CD4-positive, alpha-beta T cell treated with Interferon gamma for 1 hour (primary cell): ENCODE data around the gene OR5K3.
"Not testable (repeated sequence)": the region's sequence is repeated elsewhere in the genome, so short reads cannot be mapped to it uniquely, and the experiment has no call there.

ENCODE experiments used
- DNase-seq: peaks from one replicate; pipeline ENCODE4 v3.0.0-alpha.2; 2020

The OR5K3 gene, protein sequence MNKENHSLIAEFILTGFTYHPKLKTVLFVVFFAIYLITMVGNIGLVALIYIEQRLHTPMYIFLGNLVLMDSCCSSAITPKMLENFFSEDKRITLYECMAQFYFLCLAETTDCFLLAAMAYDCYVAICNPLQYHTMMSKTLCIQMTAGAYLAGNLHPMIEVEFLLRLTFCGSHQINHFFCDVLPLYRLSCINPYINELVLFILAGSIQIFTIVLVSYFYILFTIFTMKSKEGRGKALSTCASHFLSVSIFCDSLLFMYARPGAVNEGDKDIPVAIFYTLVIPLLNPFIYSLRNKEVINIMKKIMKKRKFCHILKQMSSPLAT

DNA sequence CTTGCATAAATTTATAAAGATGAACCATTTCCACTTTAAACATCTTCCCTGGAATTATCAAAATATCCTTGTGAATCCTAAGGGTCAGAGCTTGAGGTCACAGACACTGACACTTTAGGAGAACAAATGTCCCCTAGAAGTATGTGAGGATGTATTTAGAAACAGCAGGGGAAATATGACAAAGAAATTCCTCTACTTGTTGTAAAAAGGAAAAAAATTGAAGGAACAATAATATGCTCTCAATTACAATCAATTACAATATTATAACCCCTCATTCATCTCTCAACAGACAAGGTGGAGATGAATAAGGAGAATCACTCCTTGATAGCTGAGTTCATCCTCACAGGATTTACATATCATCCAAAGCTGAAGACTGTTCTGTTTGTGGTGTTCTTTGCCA is at the start of gene OR5K3:
Gene OR5K3 (plus strand): TSS at position 301 of the 400 bp plus-strand sequence. CDS start 0 bp downstream, at position 301.
- no peak for DNase-seq

DNA sequence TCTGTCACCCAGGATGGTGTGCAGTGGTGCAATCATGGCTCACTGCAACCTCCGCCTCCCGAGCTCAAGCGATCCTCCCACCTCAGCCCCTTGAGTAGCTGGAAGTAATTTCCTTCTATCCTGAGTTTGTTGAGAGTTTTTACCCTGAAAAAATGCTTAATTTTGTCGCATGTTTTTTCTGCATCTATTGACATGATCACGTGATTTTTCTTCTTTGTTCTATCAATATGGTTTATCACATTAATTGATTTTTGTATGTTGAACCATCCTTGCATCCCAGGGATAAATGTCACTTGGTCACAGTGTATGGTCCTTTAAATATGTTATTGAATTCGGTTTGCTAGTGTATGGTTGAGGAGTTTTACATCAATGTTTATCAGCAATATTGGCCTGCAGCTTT is 48.7 kb upstream of the OR5K3 start:
- no peak for DNase-seq

DNA sequence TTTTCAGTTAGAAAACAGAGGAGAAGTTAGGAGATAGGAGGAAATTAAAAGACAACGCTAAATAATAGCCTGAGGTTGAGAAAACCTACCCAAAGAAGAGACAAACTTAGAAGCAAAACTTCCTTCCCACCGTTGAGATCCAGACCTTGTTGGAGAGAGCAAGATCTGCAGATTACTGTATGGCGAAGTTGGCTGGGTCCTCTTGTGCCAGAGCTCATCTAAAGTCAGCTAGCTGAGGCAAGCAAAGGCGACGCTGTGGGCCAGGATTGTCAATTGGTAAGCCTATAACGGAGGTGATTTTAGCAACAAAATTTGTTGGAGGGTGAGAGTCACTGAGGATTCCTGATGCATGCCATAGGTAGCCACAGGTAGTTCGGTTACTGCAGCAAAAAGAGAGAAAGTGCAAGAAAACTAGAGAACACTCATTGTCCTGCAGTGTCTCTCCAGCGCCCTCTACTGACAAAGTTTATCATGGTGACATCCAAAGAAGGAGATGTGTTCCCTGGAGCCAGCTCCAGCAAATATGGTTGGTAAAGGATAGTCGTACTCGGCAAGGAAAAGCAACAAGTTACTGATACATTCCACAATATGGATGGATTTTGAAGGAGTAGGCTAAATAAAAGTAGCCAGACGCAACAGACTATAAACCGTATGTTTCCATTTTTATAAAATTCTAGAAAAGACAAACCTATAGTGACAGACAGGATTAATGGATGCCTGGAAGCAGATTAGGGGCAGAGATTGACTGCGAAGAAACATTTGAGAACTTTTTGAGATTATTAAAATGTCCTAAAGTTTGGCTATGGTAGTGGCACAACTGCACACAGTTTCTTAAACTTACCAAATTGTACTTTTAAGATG is 46.6 kb upstream of the OR5K3 start:
- no peak for DNase-seq

DNA sequence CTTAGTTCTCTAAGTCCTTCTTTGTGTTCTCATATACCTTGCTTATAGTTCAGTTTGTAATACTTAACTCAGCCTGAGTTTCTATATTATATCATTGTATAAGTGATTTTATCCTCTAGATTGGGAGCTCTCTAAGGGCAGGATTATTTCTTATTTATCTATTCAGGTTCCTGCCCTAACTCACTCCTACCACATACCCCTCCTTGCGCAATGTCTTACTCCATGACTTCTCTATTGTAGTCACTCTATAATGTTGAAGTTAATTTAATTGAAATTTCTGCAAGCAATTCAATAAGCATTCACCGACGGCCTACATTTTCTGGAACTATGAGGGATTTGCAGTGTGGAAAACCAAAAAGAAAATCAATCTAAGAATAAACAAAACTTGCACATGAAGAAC is 40.4 kb upstream of the OR5K3 start:
- DNase-seq: no peak

DNA sequence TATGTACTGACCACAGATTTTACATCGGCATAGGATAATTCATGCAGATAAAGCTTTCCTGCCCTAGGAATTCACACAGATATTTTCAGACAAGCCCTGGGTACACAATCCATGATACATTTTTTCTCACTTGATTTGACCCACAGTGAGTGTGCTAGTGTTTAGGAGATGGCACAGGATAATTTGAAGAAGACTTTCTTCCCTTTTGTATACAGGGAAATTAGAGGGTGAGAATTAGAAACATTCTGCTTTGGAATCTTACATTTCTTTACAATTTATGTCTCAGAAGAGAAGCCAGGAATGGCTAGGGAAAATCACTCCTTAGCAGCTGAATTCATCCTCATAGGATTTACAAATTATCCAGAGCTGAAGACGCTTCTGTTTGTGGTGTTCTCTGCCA is 36.9 kb upstream of the OR5K3 start, which contains the start of gene OR5K4:
Gene OR5K4 (plus strand): TSS at position 301 of the 400 bp plus-strand sequence. CDS start 0 bp downstream, at position 301.
- no peak for DNase-seq

DNA sequence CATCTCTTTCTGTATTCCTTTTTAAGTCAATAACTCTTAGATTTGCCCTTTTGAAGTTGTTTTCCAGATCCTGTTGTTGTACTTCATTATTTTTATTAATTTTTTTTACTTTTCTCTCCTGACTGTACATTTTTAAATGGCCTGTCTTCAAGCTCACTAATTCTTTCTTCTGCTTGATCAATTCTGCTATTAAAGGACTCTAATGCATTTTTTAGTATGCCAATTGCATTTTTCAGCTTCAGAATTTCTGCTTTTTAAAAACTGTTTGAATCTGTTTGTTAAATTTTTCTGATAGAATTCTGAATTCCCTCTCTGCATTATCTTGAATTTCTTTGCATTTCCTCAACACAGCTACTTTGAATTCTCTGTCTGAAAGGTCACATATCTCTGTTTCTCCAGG is 31.2 kb upstream of the OR5K3 start:
- DNase-seq: no peak

DNA sequence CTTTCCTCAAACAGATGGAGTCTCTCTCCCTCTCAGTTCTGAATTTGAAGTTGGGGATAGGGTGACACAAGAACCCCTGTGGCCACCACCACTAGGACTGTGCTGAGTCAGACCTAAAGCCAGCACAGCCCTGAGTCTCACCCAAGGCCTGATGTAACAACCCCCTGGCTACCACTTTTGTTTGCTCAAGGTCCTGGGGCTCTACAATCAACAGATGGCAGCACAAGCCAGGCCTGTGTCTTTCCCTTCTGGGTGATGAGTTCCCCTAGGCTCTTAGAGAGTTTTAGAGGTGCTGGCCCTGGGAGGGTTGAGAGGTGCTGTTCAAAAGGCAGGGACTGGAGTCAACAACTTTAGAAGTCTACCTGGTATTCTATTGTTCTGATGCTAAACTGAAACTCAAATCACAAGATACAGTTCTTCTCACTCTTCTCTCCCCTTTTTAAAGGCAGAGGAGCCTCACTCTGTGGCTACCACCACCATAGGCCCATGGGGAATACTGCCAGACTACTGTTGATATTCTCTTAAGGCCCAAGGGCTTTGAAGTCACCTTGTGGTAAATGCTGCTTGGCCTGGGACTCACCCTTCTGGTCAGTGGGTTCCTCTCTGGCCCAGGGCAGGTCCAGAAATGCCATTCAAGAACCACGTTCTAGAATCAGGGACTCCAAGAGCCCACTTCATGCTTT is 30.3 kb upstream of the OR5K3 start:
- DNase-seq: no peak

DNA sequence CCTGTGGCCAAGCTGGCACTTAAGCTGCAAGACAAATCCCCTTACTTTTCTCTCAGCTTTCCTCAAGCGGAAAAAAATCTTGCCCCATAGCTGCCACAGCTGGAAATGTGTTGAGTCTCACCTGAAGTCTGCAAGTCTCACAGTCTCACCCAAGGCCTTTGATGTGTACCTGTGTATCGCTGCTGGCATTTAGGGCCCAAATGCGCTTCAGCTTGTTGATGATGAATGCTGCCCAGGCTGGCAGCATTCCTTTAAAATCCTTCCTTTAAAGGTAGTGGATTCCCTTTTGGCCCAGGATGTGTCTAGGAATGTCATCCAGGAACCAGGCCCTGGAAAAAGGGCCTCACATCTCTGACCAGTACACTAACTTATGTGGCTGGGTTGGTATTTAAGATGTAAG is 29.8 kb upstream of the OR5K3 start:
- DNase-seq: no peak

DNA sequence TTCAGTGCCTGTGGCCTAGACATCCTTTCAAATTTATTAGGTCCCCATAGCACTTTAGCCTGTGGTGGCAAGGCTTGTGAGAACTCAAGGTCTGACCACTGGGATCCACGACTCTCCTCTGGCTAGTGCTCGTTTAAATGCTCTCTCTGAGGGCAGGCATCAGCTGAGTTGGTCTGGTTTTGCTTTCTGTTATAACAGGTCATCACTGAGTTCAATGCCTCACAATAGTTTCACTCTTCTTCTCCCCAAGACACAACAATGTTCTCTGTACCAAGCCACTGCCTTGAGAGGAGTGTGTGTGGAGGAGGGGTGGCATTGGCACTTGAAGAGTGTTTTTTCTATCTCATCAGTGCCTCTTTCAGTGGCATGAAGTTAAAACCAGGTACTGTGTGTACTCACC is 29.2 kb upstream of the OR5K3 start:
- DNase-seq: no peak

DNA sequence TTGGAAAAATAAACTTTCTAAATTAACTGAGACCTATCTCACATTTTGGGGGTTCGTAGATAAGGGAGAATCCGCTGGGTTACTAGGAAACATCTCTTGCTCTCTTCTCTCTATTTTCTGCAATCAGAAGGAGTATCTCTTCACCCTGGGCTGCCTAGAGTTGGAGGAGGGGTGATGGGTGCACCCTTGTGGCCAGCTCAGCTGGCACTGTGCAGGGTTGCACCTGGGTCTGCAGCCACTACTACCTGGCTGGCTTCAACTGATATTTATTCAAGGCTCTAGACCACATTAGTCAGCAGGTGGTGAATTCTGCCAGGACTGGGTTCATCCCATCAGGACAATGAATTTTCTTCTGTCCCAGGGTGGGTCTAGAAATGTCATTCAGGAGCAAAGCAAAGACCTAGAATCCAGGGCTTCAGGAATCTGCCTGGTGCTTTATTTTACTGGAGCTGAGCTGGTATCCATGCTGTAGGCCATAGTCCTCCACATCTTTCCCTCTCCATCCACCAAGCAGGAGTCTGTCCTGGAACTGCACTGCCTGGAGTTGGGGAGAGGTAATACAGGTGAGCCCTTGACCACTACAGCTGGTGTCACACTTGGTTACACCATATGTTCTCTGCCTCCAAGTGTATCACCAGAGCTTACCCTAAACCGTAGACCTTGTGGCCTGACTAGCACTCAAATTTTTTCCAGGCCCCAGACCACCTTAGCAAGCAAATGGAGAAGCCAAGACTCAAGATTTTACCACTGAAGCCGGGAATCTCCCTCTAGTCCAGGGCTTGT is 22.8 kb upstream of the OR5K3 start:
- no peak for DNase-seq

DNA sequence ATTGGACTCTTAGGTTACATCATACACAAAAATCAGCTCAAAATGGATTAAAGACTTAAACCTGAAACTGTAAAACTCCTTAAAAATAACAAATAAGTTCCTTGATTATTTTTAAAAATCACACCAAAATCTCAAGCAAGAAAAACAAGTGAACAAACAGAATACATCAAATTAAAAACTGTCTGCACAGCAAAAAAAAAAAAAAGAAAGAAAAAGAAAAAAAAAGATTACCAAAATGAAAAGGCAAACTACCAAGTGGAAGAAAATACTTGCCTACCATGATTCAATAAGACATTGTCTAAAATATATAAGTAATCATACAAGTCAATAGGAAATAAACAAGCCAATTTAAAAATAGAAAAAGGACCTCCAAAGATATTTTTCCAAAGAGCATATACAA is 19.3 kb upstream of the OR5K3 start:
- DNase-seq: no peak

DNA sequence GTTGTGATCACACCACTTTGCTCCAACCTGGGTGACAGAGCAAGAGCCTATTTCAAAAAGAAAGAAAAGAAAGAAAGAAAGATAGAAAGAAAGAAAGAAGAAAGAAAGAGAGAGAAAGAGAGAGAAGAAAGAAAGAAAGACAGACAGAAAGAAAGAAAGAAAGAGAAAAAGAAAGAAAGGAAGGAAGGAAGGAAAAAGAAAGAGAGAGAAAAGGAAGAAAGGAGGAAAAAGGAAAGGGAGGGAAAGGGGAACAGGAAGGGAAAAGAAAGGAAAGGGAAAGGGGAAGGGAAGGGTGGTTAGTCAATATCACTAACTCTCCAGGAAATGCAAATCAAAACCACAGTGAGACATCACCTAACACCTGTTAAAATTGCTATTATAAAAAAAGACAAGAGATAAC is 18.6 kb upstream of the OR5K3 start:
- DNase-seq: no peak

DNA sequence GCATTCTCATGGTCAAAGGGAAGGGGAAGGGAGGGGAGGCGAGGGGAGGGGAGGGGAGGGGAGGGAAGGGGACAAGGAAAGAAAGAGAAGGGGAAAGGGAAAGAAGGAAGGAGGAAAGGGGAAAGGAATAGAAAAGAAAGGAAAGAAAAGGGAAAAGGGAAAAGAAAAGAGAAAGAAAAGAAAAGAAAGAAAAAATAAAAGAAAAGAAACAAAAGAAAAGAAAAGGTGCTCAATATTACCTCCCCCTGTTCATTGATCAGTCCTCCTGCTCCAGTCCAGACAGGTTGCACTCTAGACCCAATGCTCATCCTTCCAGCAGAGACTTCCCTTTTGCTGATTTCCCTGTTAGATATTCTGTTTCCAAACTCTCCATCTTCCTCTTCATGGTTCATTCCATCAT is 18.0 kb upstream of the OR5K3 start:
- no peak for DNase-seq

DNA sequence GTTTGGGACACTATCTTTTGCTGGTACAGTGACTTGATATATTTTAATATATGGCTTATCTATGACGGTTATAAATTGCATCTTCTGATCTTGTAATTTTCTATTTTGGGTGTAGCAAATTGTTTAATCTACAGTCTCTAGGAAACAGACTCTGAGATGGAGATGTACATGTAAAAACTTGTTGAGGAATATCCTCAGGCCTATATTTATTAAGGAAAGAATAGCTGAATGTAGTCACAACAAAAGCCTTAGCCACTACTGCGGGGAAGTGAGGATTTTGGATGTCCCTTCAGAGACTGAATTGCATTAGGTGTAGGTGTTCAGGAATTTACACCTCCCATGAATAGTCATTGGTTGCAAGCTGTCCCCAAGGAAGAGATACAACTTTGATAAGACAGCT is 13.8 kb upstream of the OR5K3 start:
- no peak for DNase-seq

DNA sequence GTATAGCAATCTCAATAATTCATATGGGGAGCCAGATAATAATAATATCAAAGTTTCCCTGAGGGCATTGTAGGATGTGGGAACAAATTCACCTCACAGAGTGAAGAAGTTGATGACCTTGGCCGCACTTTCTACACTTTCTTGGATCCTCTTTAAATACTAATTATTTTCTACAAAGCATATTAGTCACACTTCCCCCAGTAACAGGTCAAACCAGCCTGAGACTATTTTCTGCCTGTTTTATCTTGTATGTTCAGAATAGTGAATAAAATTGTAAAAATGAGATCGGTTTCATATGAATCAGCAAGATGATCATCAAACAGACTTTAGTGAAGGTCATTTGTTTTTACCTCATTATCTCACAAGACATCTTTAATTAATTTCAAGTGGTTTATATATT is 2.3 kb upstream of the OR5K3 start:
- DNase-seq: no peak

DNA sequence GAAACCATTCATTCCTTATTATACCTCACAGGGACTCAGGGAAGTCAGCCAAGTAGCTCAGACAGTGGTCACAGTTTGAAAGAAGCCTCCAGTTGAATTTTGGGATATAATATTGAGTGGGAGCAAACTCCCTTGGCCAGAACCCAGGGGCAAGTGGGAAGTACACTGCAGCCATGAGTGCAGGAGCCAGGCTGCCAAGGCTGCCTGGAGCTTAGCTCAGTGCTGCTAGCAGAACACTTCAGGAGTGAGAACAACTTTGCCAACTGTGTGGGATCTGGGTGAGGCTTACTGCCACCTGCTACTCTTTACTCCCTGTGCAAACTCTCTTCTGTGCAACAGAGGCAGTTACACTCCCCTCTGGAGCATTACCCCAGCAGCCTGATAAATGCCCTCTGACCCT is 4.6 kb downstream of the OR5K3 start:
- no peak for DNase-seq

DNA sequence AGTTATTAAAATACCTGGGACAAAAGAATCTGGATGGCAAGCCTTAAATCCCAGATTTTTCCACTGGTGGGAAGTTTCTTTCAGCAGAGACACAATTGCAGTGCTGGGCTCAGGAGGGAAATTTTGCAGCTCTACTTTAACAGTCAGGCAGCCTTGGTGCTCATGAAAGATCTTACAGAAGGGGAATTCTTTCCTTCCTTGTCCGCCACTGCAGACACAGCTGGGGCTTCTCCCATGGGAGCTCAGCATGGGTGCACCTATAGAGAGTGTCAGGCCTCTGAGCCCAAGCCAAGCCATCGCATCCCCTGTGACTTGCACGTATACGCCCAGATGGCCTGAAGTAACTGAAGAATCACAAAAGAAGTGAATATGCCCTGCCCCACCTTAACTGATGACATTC is 6.0 kb downstream of the OR5K3 start:
- not testable (repeated sequence) for DNase-seq

DNA sequence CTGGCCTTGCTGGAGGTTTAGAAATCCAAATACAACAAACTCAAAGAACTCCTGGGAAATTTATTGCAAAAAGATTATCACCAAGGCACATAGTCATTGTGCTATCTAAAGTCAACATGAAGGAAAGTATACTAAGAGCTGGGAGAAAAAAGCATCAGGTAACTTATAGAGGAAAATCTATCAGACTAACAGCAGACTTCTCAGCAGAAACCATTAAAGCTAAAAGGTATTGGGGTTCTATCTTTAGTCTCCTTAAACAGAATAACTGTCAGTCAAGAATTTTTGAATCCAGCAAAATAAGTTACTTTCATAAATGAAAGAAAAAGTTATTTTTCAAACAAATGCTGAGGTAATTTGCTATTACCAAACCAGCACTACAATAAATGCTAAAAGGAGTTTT is 8.0 kb downstream of the OR5K3 start:
- no peak for DNase-seq

DNA sequence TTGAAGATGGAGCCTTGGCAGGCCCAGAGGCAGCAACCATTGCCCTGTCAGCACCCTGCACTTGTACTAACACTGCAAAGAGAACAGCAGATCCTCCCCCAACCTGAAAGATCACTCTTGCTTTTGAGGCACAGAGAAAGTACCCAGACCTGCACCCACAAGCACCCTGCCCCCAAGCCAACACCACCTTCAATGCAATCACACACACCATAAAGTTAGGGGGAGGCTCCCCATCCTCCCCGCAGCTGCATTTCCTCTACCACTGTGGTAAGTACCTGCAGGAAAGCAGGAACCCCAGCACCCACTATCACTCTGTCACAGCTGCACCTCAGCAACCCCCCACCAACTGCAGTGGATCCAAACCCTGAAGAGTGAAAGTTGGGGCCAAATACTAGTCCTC is 12.0 kb downstream of the OR5K3 start:
- no peak for DNase-seq

DNA sequence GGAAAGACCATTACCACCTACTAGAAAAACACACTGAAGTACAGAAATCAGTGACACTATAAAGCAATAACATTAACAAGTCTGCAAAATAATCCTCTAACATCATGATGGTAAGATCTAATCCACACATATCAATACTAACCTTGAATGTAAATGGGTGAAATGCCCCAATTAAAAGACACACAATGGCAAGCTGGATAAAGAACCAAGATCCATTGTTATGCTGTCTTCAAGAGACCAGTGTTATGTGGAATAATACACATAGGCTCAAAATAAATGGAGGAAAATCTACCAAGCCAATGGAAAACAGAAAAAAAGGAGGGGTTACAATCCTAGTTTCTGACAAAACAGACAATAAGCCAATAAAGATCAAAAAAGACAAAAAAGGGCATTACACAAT is 13.5 kb downstream of the OR5K3 start:
- DNase-seq: no peak

DNA sequence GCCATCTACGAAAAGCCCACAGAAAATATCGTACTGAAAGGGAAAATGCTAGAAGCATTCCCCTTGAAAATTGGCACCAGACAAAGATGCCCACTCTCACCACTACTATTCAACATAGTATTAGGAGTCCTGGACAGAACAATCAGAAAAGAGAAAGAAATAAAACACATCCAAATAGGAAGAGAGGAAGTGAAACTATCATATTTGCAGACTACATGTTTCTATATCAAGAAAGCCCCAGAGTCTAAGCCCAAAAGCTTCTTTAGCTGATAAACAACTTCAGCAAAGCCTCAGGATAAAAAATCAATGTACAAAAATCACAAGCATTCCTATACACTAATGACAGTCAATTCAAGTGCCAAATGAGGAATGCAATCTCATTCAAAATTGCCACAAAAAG is 15.6 kb downstream of the OR5K3 start:
- no peak for DNase-seq

DNA sequence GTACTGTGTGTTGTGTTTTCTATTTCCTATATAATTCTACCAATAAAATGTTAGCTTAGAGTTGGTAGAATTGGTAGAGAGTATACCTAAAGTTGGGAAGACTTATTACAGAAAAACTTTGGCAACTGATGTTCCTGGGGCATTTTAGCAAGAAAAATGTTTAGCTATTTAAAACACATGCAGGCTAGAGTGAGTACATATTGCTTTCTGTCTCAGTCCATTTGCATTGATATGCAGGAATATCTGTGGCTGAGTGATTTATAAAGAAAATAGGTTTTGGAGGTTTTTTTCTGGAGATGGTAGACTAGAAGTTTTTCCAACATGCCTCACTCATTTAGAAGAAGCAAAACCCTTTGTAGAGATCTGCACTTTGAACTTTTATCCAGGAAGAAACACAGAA is 42.1 kb downstream of the OR5K3 start:
- DNase-seq: no peak

DNA sequence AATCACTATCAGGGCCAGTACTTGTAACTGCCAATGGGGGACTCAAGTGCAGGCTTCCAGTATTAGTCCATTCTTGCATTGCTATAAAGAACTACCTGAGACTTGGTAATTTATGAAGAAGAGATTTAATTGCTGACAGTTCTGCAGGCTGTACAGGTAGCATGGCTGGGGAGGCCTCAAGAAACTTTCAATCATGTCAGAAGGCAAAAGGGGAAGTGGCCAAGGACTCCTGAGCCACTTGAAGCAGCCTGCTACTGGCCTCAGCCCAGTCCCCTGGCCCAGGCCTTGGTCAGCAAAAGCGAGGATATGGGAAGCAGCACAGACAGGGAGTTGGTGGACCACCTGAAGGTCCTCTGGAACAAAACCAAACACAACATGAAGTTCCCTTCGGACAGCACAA is 43.3 kb downstream of the OR5K3 start:
- no peak for DNase-seq
